ENCODE results near the gene ERF.

ERF gene

GRCh38 chr19:42252365-42253244 lies 2.3 kb downstream of the ERF start:
- peak; percentile 68 for DNase-seq

GRCh38 chr19:42251572-42252358 lies 3.2 kb downstream of the ERF start:
- DNase-seq = no peak

GRCh38 chr19:42250666-42251531 lies 4.0 kb downstream of the ERF start:
- DNase-seq = no peak

- no peak for DNase-seq
Measured at GRCh38 chr19:42250183-42250665, 4.7 kb downstream of the ERF start.

GRCh38 chr19:42249769-42250168 lies 5.2 kb downstream of the ERF start:
- no peak for DNase-seq

- DNase-seq = no peak
Measured at GRCh38 chr19:42249149-42249750, 5.7 kb downstream of the ERF start.

- no peak for DNase-seq
Measured at GRCh38 chr19:42248270-42249148, 6.4 kb downstream of the ERF start.

GRCh38 chr19:42247640-42248199 lies 7.2 kb downstream of the ERF start:
- no peak for DNase-seq

GRCh38 chr19:42246922-42247639 lies 7.8 kb downstream of the ERF start:
- DNase-seq = no peak

- no peak for DNase-seq
Measured at GRCh38 chr19:42246143-42246921, 8.6 kb downstream of the ERF start.

- DNase-seq = no peak
Measured at GRCh38 chr19:42245231-42245630, 9.7 kb downstream of the ERF start.

GRCh38 chr19:42244347-42245220 lies 10.3 kb downstream of the ERF start:
- peak; percentile 93 for DNase-seq

GRCh38 chr19:42242512-42243409 lies 12.2 kb downstream of the ERF start, which contains the start of gene GSK3A:
Gene GSK3A, minus strand, starts transcription at chr19:42242602. Its CDS starts 137 bp downstream, at chr19:42242465.
- DNase-seq = peak; percentile 100

- no peak for DNase-seq
Measured at GRCh38 chr19:42242069-42242511, 12.8 kb downstream of the ERF start.

GRCh38 chr19:42241279-42241678 lies 13.6 kb downstream of the ERF start:
- no peak for DNase-seq

- DNase-seq = no peak
Measured at GRCh38 chr19:42239544-42240220, 15.2 kb downstream of the ERF start.

GRCh38 chr19:42235181-42235580 lies 19.7 kb downstream of the ERF start:
- DNase-seq = no peak
